ENCODE measurements around the gene FYB2.

DNA sequence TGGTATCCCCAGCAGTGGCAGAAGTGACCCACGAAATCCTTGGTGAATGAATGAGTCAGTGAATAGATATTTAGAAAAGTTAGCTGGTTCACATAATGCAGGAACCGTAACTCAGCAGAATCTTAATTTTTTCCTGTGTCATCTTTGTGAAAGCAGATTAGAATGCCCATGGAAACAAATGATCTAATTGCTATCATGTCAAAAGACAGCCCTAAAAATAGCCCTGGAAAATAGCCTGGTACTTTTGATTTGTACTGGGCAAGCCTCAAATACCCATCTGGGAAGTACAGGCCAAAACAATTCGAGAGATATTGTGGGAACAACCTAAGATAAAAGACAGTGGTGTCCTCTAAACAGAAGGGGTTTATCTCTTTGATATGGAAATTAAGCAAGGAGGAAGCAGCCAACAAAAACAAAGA, 21.1 kb downstream of the FYB2 start:
- TF ChIP-seq, protein P1, sequence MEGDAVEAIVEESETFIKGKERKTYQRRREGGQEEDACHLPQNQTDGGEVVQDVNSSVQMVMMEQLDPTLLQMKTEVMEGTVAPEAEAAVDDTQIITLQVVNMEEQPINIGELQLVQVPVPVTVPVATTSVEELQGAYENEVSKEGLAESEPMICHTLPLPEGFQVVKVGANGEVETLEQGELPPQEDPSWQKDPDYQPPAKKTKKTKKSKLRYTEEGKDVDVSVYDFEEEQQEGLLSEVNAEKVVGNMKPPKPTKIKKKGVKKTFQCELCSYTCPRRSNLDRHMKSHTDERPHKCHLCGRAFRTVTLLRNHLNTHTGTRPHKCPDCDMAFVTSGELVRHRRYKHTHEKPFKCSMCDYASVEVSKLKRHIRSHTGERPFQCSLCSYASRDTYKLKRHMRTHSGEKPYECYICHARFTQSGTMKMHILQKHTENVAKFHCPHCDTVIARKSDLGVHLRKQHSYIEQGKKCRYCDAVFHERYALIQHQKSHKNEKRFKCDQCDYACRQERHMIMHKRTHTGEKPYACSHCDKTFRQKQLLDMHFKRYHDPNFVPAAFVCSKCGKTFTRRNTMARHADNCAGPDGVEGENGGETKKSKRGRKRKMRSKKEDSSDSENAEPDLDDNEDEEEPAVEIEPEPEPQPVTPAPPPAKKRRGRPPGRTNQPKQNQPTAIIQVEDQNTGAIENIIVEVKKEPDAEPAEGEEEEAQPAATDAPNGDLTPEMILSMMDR (IDR thresholded peaks at IDR 0.05; ENCODE audit: poor library complexity), result no peak
- TF ChIP-seq EZH2phosphoT487 (IDR thresholded peaks at IDR 0.05; ENCODE audit: low read depth, severe bottlenecking, unreplicated experiment), result no peak
- TF ChIP-seq EZH2 (IDR thresholded peaks at IDR 0.05; ENCODE audit: borderline replicate concordance), result no peak
